OCI-LY7 (cell line): ENCODE results near the gene TBXA2R. TPM values are rescaled to one million over a fixed set of nuclear protein-coding genes. Genes with fewer than 3 reads are reported as not detected.

Source experiments
- BruUV-seq: library from RNA; stranded (reverse); fragments of 400-500 nt; replicated peaks from 2 replicates; lab custom pipeline; 2021; lab: Mats Ljungman, UMichigan
- CTCF ChIA-PET: fragments of 300-600 bp; sonication (Branson Sonifier 250); formaldehyde crosslinking; loops from one replicate; lab custom pipeline; 2022; ENCODE audit warnings: antibody characterized with exemption; ENCODE audit not compliant: unreplicated experiment; lab: Charles Lee
- POLR2A ChIA-PET: fragments of 300-600 bp; sonication (Branson Sonifier 250); formaldehyde crosslinking; loops from one replicate; lab custom pipeline; 2022; ENCODE audit warnings: antibody characterized with exemption; lab: Charles Lee
- DNase-seq: peaks from one replicate; pipeline ENCODE4 v3.0.0-alpha.2; 2015; ENCODE audit warnings: low spot score
- H2AFZ ChIP-seq: fragments of 200-600 bp; sonication (generic), shearing (Covaris generic); 2 replicates; pipeline ENCODE4 v1.6.1; 2014; ENCODE audit warnings: mild to moderate bottlenecking, antibody characterized with exemption, low read length, moderate library complexity
- H3K27ac ChIP-seq: fragments of 200-600 bp; sonication (generic); 2 replicates; pipeline ENCODE4 v1.5.1; 2014; ENCODE audit warnings: mixed run types, low read depth, mild to moderate bottlenecking, moderate library complexity, low read length, inconsistent platforms; ENCODE audit not compliant: poor library complexity, severe bottlenecking
- H3K36me3 ChIP-seq: fragments of 200-600 bp; sonication (generic); 2 replicates; pipeline ENCODE4 v1.6.1; 2014; ENCODE audit warnings: mild to moderate bottlenecking, antibody characterized with exemption, low read length, moderate library complexity, mixed read lengths; ENCODE audit not compliant: insufficient read depth
- H3K4me1 ChIP-seq: fragments of 200-600 bp; sonication (generic); 2 replicates; pipeline ENCODE4 v1.5.1; 2014; ENCODE audit warnings: mild to moderate bottlenecking, low read length; ENCODE audit not compliant: insufficient read depth, poor library complexity, severe bottlenecking
- H3K4me2 ChIP-seq: fragments of 200-600 bp; sonication (generic); 2 replicates; pipeline ENCODE4 v1.6.1; 2014; ENCODE audit warnings: mild to moderate bottlenecking, low read length
- H3K4me3 ChIP-seq: fragments of 200-600 bp; sonication (generic); 2 replicates; pipeline ENCODE4 v1.5.1; 2014; ENCODE audit warnings: mild to moderate bottlenecking, low read depth, low read length; ENCODE audit not compliant: poor library complexity, severe bottlenecking
- H3K79me2 ChIP-seq: fragments of 200-600 bp; sonication (generic); 2 replicates; pipeline ENCODE4 v1.6.1; 2016; ENCODE audit warnings: low read depth, mild to moderate bottlenecking, low read length, moderate library complexity, mixed read lengths; ENCODE audit not compliant: insufficient read depth
- H3K9me2 ChIP-seq: fragments of 200-600 bp; sonication (generic); 2 replicates; pipeline ENCODE4 v1.6.1; 2016; ENCODE audit warnings: mild to moderate bottlenecking, low read length, mixed read lengths; ENCODE audit not compliant: insufficient read depth
- H3K9me3 ChIP-seq: fragments of 200-600 bp; sonication (generic); 2 replicates; pipeline ENCODE4 v1.6.1; 2014; ENCODE audit warnings: mild to moderate bottlenecking, mixed run types, low read length, mixed read lengths
- H4K20me1 ChIP-seq: fragments of 200-600 bp; sonication (generic); 2 replicates; pipeline ENCODE4 v1.6.1; 2014; ENCODE audit warnings: mild to moderate bottlenecking, antibody characterized with exemption, low read length, moderate library complexity, mixed read lengths; ENCODE audit not compliant: insufficient read depth
- CTCF ChIP-seq: fragments of 200-600 bp; sonication (generic); conservative IDR thresholded peaks from 2 replicates; pipeline ENCODE4 v1.5.1; 2014; ENCODE audit warnings: mild to moderate bottlenecking, antibody characterized with exemption, low read length, moderate library complexity, mixed read lengths
- EZH2phosphoT487 ChIP-seq: fragments of 200-600 bp; sonication (generic); IDR thresholded peaks from 2 replicates; pipeline ENCODE4 v1.6.1; 2018; ENCODE audit warnings: low read depth, borderline replicate concordance, mild to moderate bottlenecking, mixed run types, antibody characterized with exemption, low read length, moderate library complexity, mixed read lengths
- intact Hi-C: fragments of 100-400 bp; cut with micrococcal nuclease; formaldehyde crosslinking; loops from one replicate; pipeline ENCODE4 v1.10.0; 2022; ENCODE audit not compliant: unreplicated experiment
- total RNA-seq, 2 experiments: library from RNA; depleted of rRNA in 1 of 2; stranded (reverse); fragments of >200 nt in 1 of 2; shearing (Covaris generic) in 1 of 2; gene quantifications; 2 replicates each; pipeline ENCODE4 v1.2.3, GENCODE V29; 2014 to 2022

Gene TBXA2R
- total RNA-seq, 2 experiments from 2014 or later, result not detected

- no peak for DNase-seq
- Histone ChIP-seq H3K27ac (no peak overlapping the region), H3K79me2 (no peaks in the 10 kb centered on the region), H3K4me2 (no peak overlapping the region), H3K36me3 (peaks cover 14% of the 10 kb centered on the region), H3K4me3 (no peak overlapping the region), H3K9me2 (no peaks in the 10 kb centered on the region), H3K9me3 (no peaks in the 10 kb centered on the region), H2AFZ (no peak overlapping the region), H4K20me1 (no peaks in the 10 kb centered on the region), H3K4me1 (no peaks in the 10 kb centered on the region)
- ChIA-PET CTCF (no interaction called here), POLR2A (no interaction called here)
- TF ChIP-seq CTCF (no peak), EZH2phosphoT487 (no peak)
- BruUV-seq, result no TSS peak
- intact Hi-C loops, result no loop called here
These were observed 26.3 kb downstream of the TBXA2R start for GRCh38 chr19:3580156-3580934.

- Histone ChIP-seq H3K4me1 (no peaks in the 10 kb centered on the region), H4K20me1 (no peaks in the 10 kb centered on the region), H3K4me2 (no peak overlapping the region), H3K79me2 (peaks cover under 1% of the 10 kb centered on the region; the same call in 1 of the 2 replicates), H3K36me3 (peaks cover 25% of the 10 kb centered on the region), H3K9me3 (no peaks in the 10 kb centered on the region), H2AFZ (no peak overlapping the region), H3K4me3 (no peak overlapping the region), H3K9me2 (no peaks in the 10 kb centered on the region), H3K27ac (no peak overlapping the region)
- BruUV-seq, result TSS peak; percentile 78
- no peak for TF ChIP-seq EZH2phosphoT487
- TF ChIP-seq CTCF, result no peak
- ChIA-PET CTCF (no interaction called here), POLR2A (interaction anchor here (1.2 kb wide), 1 partner anchor 49 kb away, joined by 3 read pairs; no protein-coding TSS in a partner anchor)
- intact Hi-C loops, result no loop called here
- DNase-seq, result no peak
These were observed 28.3 kb downstream of the TBXA2R start for GRCh38 chr19:3578390-3578789.

GRCh38 chr19:3577723-3578344, 28.8 kb downstream of the TBXA2R start:
- DNase-seq, result no peak
- ChIA-PET CTCF (no interaction called here), POLR2A (no interaction called here)

More at GRCh38 chr19:3577723-3578344, 28.8 kb downstream of the TBXA2R start:
- no peaks in the 10 kb centered on the region for H3K9me2 ChIP-seq
- no peak for TF ChIP-seq EZH2phosphoT487
- TF ChIP-seq CTCF, result no peak
- peaks cover 5% of the 10 kb centered on the region; the same call in 1 of the 2 replicates for H3K79me2 ChIP-seq
- H3K4me2 ChIP-seq, result no peak overlapping the region
- H3K4me3 ChIP-seq, result no peak overlapping the region
- BruUV-seq, result no TSS peak
- no peak overlapping the region for H2AFZ ChIP-seq
- H3K9me3 ChIP-seq, result no peaks in the 10 kb centered on the region
- H3K27ac ChIP-seq, result no peak overlapping the region
- H3K4me1 ChIP-seq, result no peaks in the 10 kb centered on the region
- no peaks in the 10 kb centered on the region for H4K20me1 ChIP-seq
- H3K36me3 ChIP-seq, result peaks cover 25% of the 10 kb centered on the region
- intact Hi-C loops, result no loop called here
